ENCODE measurements around the gene LIN28A. TPM values are rescaled to one million over a fixed set of nuclear protein-coding genes. Genes with fewer than 3 reads are reported as not detected.
"Not testable (repeated sequence)": the region's sequence is repeated elsewhere in the genome, so short reads cannot be mapped to it uniquely, and the experiment has no call there.

Gene LIN28A
- total RNA-seq, 2 experiments from 2014 or later = not detected

- Mint-ChIP-seq H3K4me3 (no peak overlapping the region), H3K4me1 (peaks cover 87% of the 10 kb centered on the region), H3K9me3 (ENCODE audit: low read depth) (peaks cover 5% of the 10 kb centered on the region), H3K27me3 (no peaks in the 10 kb centered on the region), H3K36me3 (peaks cover 7% of the 10 kb centered on the region), H3K27ac (peak overlapping the region; percentile 81)
- CTCF ChIA-PET = interaction anchor here (0.6 to 11.9 kb wide), 10 partner anchors 8 to 139 kb away, joined by 3 to 180 read pairs (median 6); partner anchors contain the start of genes CD52 and CEP85
- peak; percentile 61 for ATAC-seq
- DNase-seq = peak; percentile 82
Measured at GRCh38 chr1:26373281-26373680, 37.3 kb upstream of the LIN28A start.

- no peak for ATAC-seq
- Mint-ChIP-seq H3K27me3 (no peaks in the 10 kb centered on the region), H3K4me3 (no peak overlapping the region), H3K27ac (peak overlapping the region; percentile 81), H3K9me3 (ENCODE audit: low read depth) (peaks cover 5% of the 10 kb centered on the region), H3K36me3 (peaks cover 9% of the 10 kb centered on the region), H3K4me1 (peaks cover 89% of the 10 kb centered on the region)
- CTCF ChIA-PET = interaction anchor here (1.1 to 11.9 kb wide), 9 partner anchors 11 to 139 kb away, joined by 3 to 180 read pairs (median 7); partner anchors contain the start of genes CD52 and CEP85
- DNase-seq = no peak
Measured at GRCh38 chr1:26373789-26374188, 36.8 kb upstream of the LIN28A start.

GRCh38 chr1:26374361-26374760 is 36.3 kb upstream of the LIN28A start:
- peak; percentile 56 for DNase-seq

GRCh38 chr1:26375081-26375480 is 35.5 kb upstream of the LIN28A start:
- ATAC-seq = no peak
- no peaks in the 10 kb centered on the region for H3K27me3 Mint-ChIP-seq
- DNase-seq = no peak
- peak overlapping the region; percentile 13 for H3K4me3 Mint-ChIP-seq
- peak overlapping the region; percentile 81 for H3K27ac Mint-ChIP-seq
- CTCF ChIA-PET = interaction anchor here (0.8 to 11.9 kb wide), 10 partner anchors 10 to 99 kb away, joined by 3 to 180 read pairs (median 4); partner anchors contain the start of gene SH3BGRL3
- peaks cover 5% of the 10 kb centered on the region for H3K9me3 Mint-ChIP-seq (ENCODE audit: low read depth)
- peaks cover 9% of the 10 kb centered on the region for H3K36me3 Mint-ChIP-seq
- peaks cover 91% of the 10 kb centered on the region for H3K4me1 Mint-ChIP-seq

More at GRCh38 chr1:26374361-26374760, 36.3 kb upstream of the LIN28A start:
- H3K9me3 Mint-ChIP-seq (ENCODE audit: low read depth); H3K36me3 Mint-ChIP-seq; ATAC-seq; H3K27me3 Mint-ChIP-seq: not testable (repeated sequence)
- Mint-ChIP-seq H3K27ac (peak overlapping the region; percentile 81), H3K4me3 (peak overlapping the region; percentile 13), H3K4me1 (peaks cover 94% of the 10 kb centered on the region)
- CTCF ChIA-PET = interaction anchor here (0.8 to 11.9 kb wide), 9 partner anchors 12 to 98 kb away, joined by 3 to 180 read pairs (median 4); partner anchors contain the start of gene CD52

GRCh38 chr1:26376050-26376449 is 34.6 kb upstream of the LIN28A start:
- Mint-ChIP-seq H3K27ac (peak overlapping the region; percentile 81), H3K9me3 (ENCODE audit: low read depth) (peaks cover under 1% of the 10 kb centered on the region), H3K27me3 (peaks cover 2% of the 10 kb centered on the region), H3K4me1 (peaks cover 90% of the 10 kb centered on the region), H3K36me3 (peaks cover 5% of the 10 kb centered on the region), H3K4me3 (no peak overlapping the region)
- DNase-seq (no peak), ATAC-seq (no peak)
- CTCF ChIA-PET = interaction anchor here (3.3 to 11.9 kb wide), 5 partner anchors 7 to 142 kb away, joined by 18 to 180 read pairs (median 100); partner anchors contain the start of gene CEP85

- Mint-ChIP-seq H3K36me3 (peaks cover 4% of the 10 kb centered on the region), H3K27ac (peak overlapping the region; percentile 87), H3K4me1 (peaks cover 75% of the 10 kb centered on the region), H3K9me3 (ENCODE audit: low read depth) (no peaks in the 10 kb centered on the region), H3K27me3 (peaks cover 2% of the 10 kb centered on the region), H3K4me3 (peak overlapping the region; percentile 29)
- DNase-seq (peak; percentile 96), ATAC-seq (peak; percentile 96)
- CTCF ChIA-PET = interaction anchor here (0.7 to 11.9 kb wide), 19 partner anchors 8 to 252 kb away, joined by 3 to 180 read pairs (median 6); partner anchors contain the start of genes CD52, CEP85, SH3BGRL3 and ZNF593
Measured at GRCh38 chr1:26378088-26378878, 32.3 kb upstream of the LIN28A start.

- CTCF ChIA-PET = interaction anchor here (0.8 to 11.9 kb wide), 15 partner anchors 10 to 209 kb away, joined by 3 to 180 read pairs (median 7); partner anchors contain the start of genes CD52, CEP85, SH3BGRL3 and ZNF593
- H3K27me3 Mint-ChIP-seq = peaks cover 2% of the 10 kb centered on the region
- peaks cover 4% of the 10 kb centered on the region for H3K36me3 Mint-ChIP-seq
- H3K9me3 Mint-ChIP-seq (ENCODE audit: low read depth) = no peaks in the 10 kb centered on the region
- ATAC-seq (no peak), DNase-seq (no peak)
- H3K4me3 Mint-ChIP-seq = peak overlapping the region; percentile 6
- H3K27ac Mint-ChIP-seq = peak overlapping the region; percentile 87
- peaks cover 70% of the 10 kb centered on the region for H3K4me1 Mint-ChIP-seq
Measured at GRCh38 chr1:26378879-26379251, 31.8 kb upstream of the LIN28A start.

- peaks cover 2% of the 10 kb centered on the region for H3K27me3 Mint-ChIP-seq
- H3K4me1 Mint-ChIP-seq = peaks cover 70% of the 10 kb centered on the region
- no peaks in the 10 kb centered on the region for H3K9me3 Mint-ChIP-seq (ENCODE audit: low read depth)
- H3K27ac Mint-ChIP-seq = peak overlapping the region; percentile 77
- peak overlapping the region; percentile 20 for H3K4me3 Mint-ChIP-seq
- DNase-seq (peak; percentile 56), ATAC-seq (peak; percentile 51)
- peaks cover 6% of the 10 kb centered on the region for H3K36me3 Mint-ChIP-seq
- CTCF ChIA-PET = interaction anchor here (0.7 to 11.9 kb wide), 4 partner anchors 10 to 99 kb away, joined by 4 to 180 read pairs (median 4); no protein-coding TSS in a partner anchor
Measured at GRCh38 chr1:26384076-26384475, 26.5 kb upstream of the LIN28A start.

GRCh38 chr1:26385063-26385462 is 25.6 kb upstream of the LIN28A start:
- not testable (repeated sequence) for H3K9me3 Mint-ChIP-seq (ENCODE audit: low read depth); H3K4me3 Mint-ChIP-seq
- CTCF ChIA-PET = interaction anchor here (1.9 kb wide), 1 partner anchor 10 kb away, joined by 4 read pairs; no protein-coding TSS in a partner anchor

GRCh38 chr1:26387447-26387846 is 23.2 kb upstream of the LIN28A start:
- ATAC-seq (no peak), DNase-seq (no peak)
- H3K36me3 Mint-ChIP-seq = peaks cover 4% of the 10 kb centered on the region
- no peaks in the 10 kb centered on the region for H3K27me3 Mint-ChIP-seq
- no peak overlapping the region for H3K4me3 Mint-ChIP-seq
- H3K27ac Mint-ChIP-seq = peak overlapping the region; percentile 62
- CTCF ChIA-PET = interaction anchor here (1.1 to 13.6 kb wide), 7 partner anchors 9 to 112 kb away, joined by 3 to 180 read pairs (median 9); partner anchors contain the start of gene ZNF683
- H3K9me3 Mint-ChIP-seq (ENCODE audit: low read depth) = no peaks in the 10 kb centered on the region
- H3K4me1 Mint-ChIP-seq = peaks cover 82% of the 10 kb centered on the region

More at GRCh38 chr1:26385063-26385462, 25.6 kb upstream of the LIN28A start:
- H3K4me1 Mint-ChIP-seq = peaks cover 75% of the 10 kb centered on the region
- H3K36me3 Mint-ChIP-seq, H3K27me3 Mint-ChIP-seq, ATAC-seq, DNase-seq, H3K27ac Mint-ChIP-seq: not testable (repeated sequence)

- no peaks in the 10 kb centered on the region for H3K9me3 Mint-ChIP-seq (ENCODE audit: low read depth)
- H3K4me1 Mint-ChIP-seq = peaks cover 77% of the 10 kb centered on the region
- H3K27ac Mint-ChIP-seq = peak overlapping the region; percentile 84
- peaks cover 4% of the 10 kb centered on the region for H3K36me3 Mint-ChIP-seq
- H3K4me3 Mint-ChIP-seq = no peak overlapping the region
- peak; percentile 50 for DNase-seq
- CTCF ChIA-PET = interaction anchor here (0.8 to 13.6 kb wide), 14 partner anchors 11 to 219 kb away, joined by 3 to 180 read pairs (median 6); partner anchors contain the start of genes C1orf232, CEP85, SH3BGRL3 and ZNF593
- no peaks in the 10 kb centered on the region for H3K27me3 Mint-ChIP-seq
- peak; percentile 52 for ATAC-seq
Measured at GRCh38 chr1:26388791-26389445, 21.7 kb upstream of the LIN28A start.

- CTCF ChIA-PET = interaction anchor here (0.8 to 13.6 kb wide), 16 partner anchors 12 to 246 kb away, joined by 3 to 180 read pairs (median 10); partner anchors contain the start of genes C1orf232, CEP85, SH3BGRL3 and ZNF593
- Mint-ChIP-seq H3K27me3 (no peaks in the 10 kb centered on the region), H3K9me3 (ENCODE audit: low read depth) (no peaks in the 10 kb centered on the region), H3K4me1 (peaks cover 69% of the 10 kb centered on the region), H3K27ac (peak overlapping the region; percentile 84), H3K36me3 (no peaks in the 10 kb centered on the region), H3K4me3 (no peak overlapping the region)
- DNase-seq = peak; percentile 65
- peak; percentile 22 for ATAC-seq
Measured at GRCh38 chr1:26389604-26390247, 20.9 kb upstream of the LIN28A start.
